Breast epithelium (tissue), 4 donors: ENCODE measurements around the gene CCDC116. TPM values are rescaled to one million over a fixed set of nuclear protein-coding genes. Genes with fewer than 3 reads are reported as not detected.
A peak's percentile ranks its signal among the peaks of the same experiment; 100 is the strongest.

Experiments used
- DNase-seq, 2 donors: peaks; one replicate each; pipeline ENCODE4 v3.0.0-alpha.2; 2019; ENCODE audit warnings: low spot score in 2 of 2
- H3K27ac ChIP-seq, 2 donors: fragments of 200-600 bp; sonication (generic) in 1 of 2; one replicate each; pipeline ENCODE4 v1.5.1; 2016 to 2019; ENCODE audit warnings: mild to moderate bottlenecking in 1 of 2
- H3K27me3 ChIP-seq, 2 donors: fragments of 200-600 bp; sonication (generic) in 1 of 2; one replicate each; pipeline versions ENCODE4 v1.5.1 to v1.6.0; 2017 to 2019; ENCODE audit warnings: control low read depth in 1 of 2, mild to moderate bottlenecking in 1 of 2
- H3K36me3 ChIP-seq: fragments of 200-600 bp; one replicate; pipeline ENCODE4 v1.5.1; 2019
- H3K4me1 ChIP-seq, 2 donors: fragments of 200-600 bp; sonication (generic); one replicate each; pipeline ENCODE4 v1.5.1; 2016 to 2019; ENCODE audit warnings: control low read depth in 1 of 2
- H3K4me3 ChIP-seq, 3 donors: fragments of 200-600 bp; sonication (generic); 1 replicate in 2 of 3; 2 replicates in 1 of 3; pipeline ENCODE4 v1.5.1; 2016 to 2019; ENCODE audit warnings: mild to moderate bottlenecking in 3 of 3, moderate library complexity in 2 of 3
- H3K9me3 ChIP-seq, 2 donors: fragments of 200-600 bp; sonication (generic) in 1 of 2; one replicate each; pipeline ENCODE4 v1.5.1; 2016 to 2019; ENCODE audit warnings: control low read depth in 1 of 2
- CTCF ChIP-seq, 3 donors: fragments of 450-650 bp; IDR thresholded peaks; one replicate each; pipeline ENCODE4 v1.5.1; 2016 to 2017; ENCODE audit warnings: antibody characterized with exemption in 3 of 3, mild to moderate bottlenecking in 3 of 3, moderate library complexity in 3 of 3
- POLR2A ChIP-seq: fragments of 450-650 bp; IDR thresholded peaks from one replicate; pipeline ENCODE4 v1.6.1; 2016; ENCODE audit warnings: antibody characterized with exemption, mild to moderate bottlenecking, moderate library complexity
- POLR2AphosphoS5 ChIP-seq, 3 donors: sonication (generic); formaldehyde crosslinking; IDR thresholded peaks; one replicate each; pipeline ENCODE4 v1.6.1; 2017; ENCODE audit warnings: antibody characterized with exemption in 3 of 3
- intact Hi-C: fragments of 100-400 bp; cut with DNase I; formaldehyde crosslinking; loops from one replicate; pipeline ENCODE4 v1.15.1; 2023; ENCODE audit warnings: low total_unique reads
- total RNA-seq, 3 donors: library from RNA; depleted of rRNA; stranded (reverse); fragments of >200 nt; gene quantifications; one replicate each; pipeline ENCODE4 v1.1.0, GENCODE V29; 2016

The CCDC116 gene
- total RNA-seq, 3 donors from 2014 or later, result 0.15 to 0.33 TPM; not detected in 1

GRCh38 chr22:21665047-21665851 lies 32.7 kb downstream of the CCDC116 start:
- Histone ChIP-seq H3K4me1 (no peaks in the 10 kb centered on the region), H3K27ac (peak overlapping the region; percentile 90 to 92), H3K4me3 (peak overlapping the region; percentile 69 to 84 (median 84)), H3K9me3 (no peaks in the 10 kb centered on the region), H3K36me3 (no peaks in the 10 kb centered on the region), H3K27me3 (no peaks in the 10 kb centered on the region)
- no peak for TF ChIP-seq POLR2A
- no peak for TF ChIP-seq CTCF (IDR thresholded peaks at IDR 0.05)
- TF ChIP-seq POLR2AphosphoS5 (IDR thresholded peaks at IDR 0.05), result no peak
- intact Hi-C loops, result no loop called here
- DNase-seq, result no peak

GRCh38 chr22:21666786-21667185 lies 34.2 kb downstream of the CCDC116 start:
- Histone ChIP-seq H3K9me3 (no peaks in the 10 kb centered on the region), H3K36me3 (no peaks in the 10 kb centered on the region), H3K4me1 (no peaks in the 10 kb centered on the region), H3K27ac (peak overlapping the region in 1 of 2 donors; percentile 90), H3K4me3 (peak overlapping the region; percentile 69 to 84 (median 84)), H3K27me3 (no peaks in the 10 kb centered on the region)
- TF ChIP-seq CTCF (IDR thresholded peaks at IDR 0.05), result no peak
- TF ChIP-seq POLR2AphosphoS5 (IDR thresholded peaks at IDR 0.05), result no peak
- TF ChIP-seq POLR2A, result no peak
- no peak for DNase-seq
- intact Hi-C loops, result no loop called here

- intact Hi-C loops, result no loop called here
- DNase-seq, result no peak
- Histone ChIP-seq H3K27me3 (no peaks in the 10 kb centered on the region), H3K4me1 (no peaks in the 10 kb centered on the region), H3K36me3 (no peaks in the 10 kb centered on the region), H3K27ac (no peak overlapping the region), H3K4me3 (no peak overlapping the region), H3K9me3 (no peaks in the 10 kb centered on the region)
- TF ChIP-seq CTCF (IDR thresholded peaks at IDR 0.05), result no peak
- no peak for TF ChIP-seq POLR2A
- no peak for TF ChIP-seq POLR2AphosphoS5 (IDR thresholded peaks at IDR 0.05)
Measured at GRCh38 chr22:21669026-21669425, 36.5 kb downstream of the CCDC116 start.

GRCh38 chr22:21672107-21672629 lies 39.6 kb downstream of the CCDC116 start:
- intact Hi-C loops, result no loop called here
- TF ChIP-seq POLR2AphosphoS5 (IDR thresholded peaks at IDR 0.05) (no peak), POLR2A (no peak), CTCF (IDR thresholded peaks at IDR 0.05) (no peak)
- Histone ChIP-seq H3K27me3 (no peaks in the 10 kb centered on the region), H3K4me1 (no peaks in the 10 kb centered on the region), H3K9me3 (no peaks in the 10 kb centered on the region), H3K27ac (no peak overlapping the region), H3K36me3 (no peaks in the 10 kb centered on the region), H3K4me3 (no peak overlapping the region)
- DNase-seq, result no peak
